Loucy (cell line): ENCODE measurements around the gene ADGRG2.

Experiments used
- EZH2phosphoT487 ChIP-seq: fragments of 200-600 bp; IDR thresholded peaks from 2 replicates; pipeline ENCODE4 v1.6.1; 2018; ENCODE audit warnings: antibody characterized with exemption, mild to moderate bottlenecking, moderate library complexity, borderline replicate concordance
- TF ChIP-seq, protein P1 (sequence below): fragments of 200-600 bp; sonication (generic); conservative IDR thresholded peaks from 2 replicates; pipeline ENCODE4 v1.5.1; 2014; ENCODE audit warnings: mild to moderate bottlenecking, antibody characterized with exemption, low read length

DNA sequence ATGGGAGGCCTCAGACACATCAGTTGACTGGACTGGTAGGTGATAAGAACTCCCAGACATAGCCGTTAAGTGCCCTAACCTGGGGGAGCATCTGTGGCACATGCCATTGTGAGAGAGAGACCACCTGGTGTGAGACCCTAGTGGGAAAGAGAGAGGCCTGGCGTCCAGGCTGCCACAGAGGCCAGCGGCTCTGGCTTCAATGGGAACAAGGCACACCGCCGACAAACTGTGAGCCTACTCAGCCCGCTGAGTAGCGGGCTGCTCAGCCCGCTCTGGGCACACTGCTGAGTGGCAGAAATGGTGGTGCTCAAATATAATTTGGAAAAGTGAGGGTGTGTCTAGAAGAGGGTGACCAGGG, 172.3 kb downstream of the ADGRG2 start:
- TF ChIP-seq, protein P1, sequence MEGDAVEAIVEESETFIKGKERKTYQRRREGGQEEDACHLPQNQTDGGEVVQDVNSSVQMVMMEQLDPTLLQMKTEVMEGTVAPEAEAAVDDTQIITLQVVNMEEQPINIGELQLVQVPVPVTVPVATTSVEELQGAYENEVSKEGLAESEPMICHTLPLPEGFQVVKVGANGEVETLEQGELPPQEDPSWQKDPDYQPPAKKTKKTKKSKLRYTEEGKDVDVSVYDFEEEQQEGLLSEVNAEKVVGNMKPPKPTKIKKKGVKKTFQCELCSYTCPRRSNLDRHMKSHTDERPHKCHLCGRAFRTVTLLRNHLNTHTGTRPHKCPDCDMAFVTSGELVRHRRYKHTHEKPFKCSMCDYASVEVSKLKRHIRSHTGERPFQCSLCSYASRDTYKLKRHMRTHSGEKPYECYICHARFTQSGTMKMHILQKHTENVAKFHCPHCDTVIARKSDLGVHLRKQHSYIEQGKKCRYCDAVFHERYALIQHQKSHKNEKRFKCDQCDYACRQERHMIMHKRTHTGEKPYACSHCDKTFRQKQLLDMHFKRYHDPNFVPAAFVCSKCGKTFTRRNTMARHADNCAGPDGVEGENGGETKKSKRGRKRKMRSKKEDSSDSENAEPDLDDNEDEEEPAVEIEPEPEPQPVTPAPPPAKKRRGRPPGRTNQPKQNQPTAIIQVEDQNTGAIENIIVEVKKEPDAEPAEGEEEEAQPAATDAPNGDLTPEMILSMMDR = no peak
- TF ChIP-seq EZH2phosphoT487 = no peak
